Liver (tissue), 9 donors: ENCODE results near the gene METTL21C. TPM values are rescaled to one million over a fixed set of nuclear protein-coding genes. Genes with fewer than 3 reads are reported as not detected.

ENCODE experiments used
- DNase-seq: peaks from one replicate; pipeline ENCODE4 v3.0.0-alpha.2; 2017; ENCODE audit warnings: low spot score
- H3K27ac ChIP-seq, 2 donors: one replicate each; pipeline ENCODE4 v1.7.0; 2013; ENCODE audit warnings: inconsistent platforms in 2 of 2, low read length in 2 of 2, control low read depth in 1 of 2, low read depth in 1 of 2, mild to moderate bottlenecking in 1 of 2
- H3K27me3 ChIP-seq, 4 donors: one replicate each; pipeline versions ENCODE4 v1.6.1 to v1.7.0; 2013; ENCODE audit warnings: low read length in 3 of 4, inconsistent platforms in 1 of 4, mild to moderate bottlenecking in 1 of 4, moderate library complexity in 1 of 4; ENCODE audit not compliant: control insufficient read depth in 4 of 4, insufficient read depth in 4 of 4
- H3K36me3 ChIP-seq, 4 donors: one replicate each; pipeline versions ENCODE4 v1.6.1 to v1.7.0; 2013; ENCODE audit warnings: low read length in 3 of 4, mild to moderate bottlenecking in 3 of 4, low read depth in 1 of 4, moderate library complexity in 1 of 4; ENCODE audit not compliant: control insufficient read depth in 4 of 4, insufficient read depth in 3 of 4
- H3K4me1 ChIP-seq, 4 donors: one replicate each; pipeline versions ENCODE4 v1.6.1 to v1.7.0; 2013; ENCODE audit warnings: low read length in 3 of 4, mild to moderate bottlenecking in 3 of 4, moderate library complexity in 1 of 4; ENCODE audit not compliant: control insufficient read depth in 4 of 4, insufficient read depth in 4 of 4
- H3K4me3 ChIP-seq, 3 donors: one replicate each; pipeline versions ENCODE4 v1.6.1 to v1.7.0; 2013; ENCODE audit warnings: low read length in 3 of 3, control low read depth in 1 of 3, low read depth in 1 of 3, mild to moderate bottlenecking in 1 of 3
- H3K9ac ChIP-seq, 2 donors: one replicate each; pipeline ENCODE4 v1.7.0; 2013; ENCODE audit warnings: low read length in 2 of 2, mild to moderate bottlenecking in 2 of 2, moderate library complexity in 2 of 2, control low read depth in 1 of 2, low read depth in 1 of 2
- H3K9me3 ChIP-seq, 4 donors: one replicate each; pipeline versions ENCODE4 v1.6.1 to v1.7.0; 2013; ENCODE audit warnings: low read length in 3 of 4; ENCODE audit not compliant: control insufficient read depth in 4 of 4
- CTCF ChIP-seq: fragments of 150-350 bp; IDR thresholded peaks from 2 replicates; pipeline ENCODE4 v1.5.1; 2017; ENCODE audit warnings: improper control_type of control experiment, low read depth, low read length; ENCODE audit not compliant: missing input control
- EGR1 ChIP-seq, 2 donors: IDR thresholded peaks; 2 replicates each; pipeline ENCODE4 v1.6.1; 2016 to 2018; ENCODE audit warnings: antibody characterized with exemption in 2 of 2, low read depth in 2 of 2
- FOXA2 ChIP-seq: IDR thresholded peaks from 2 replicates; pipeline ENCODE4 v1.6.1; 2016; ENCODE audit warnings: antibody characterized with exemption
- HNF4A ChIP-seq, 2 donors: conservative IDR thresholded peaks; 2 replicates each; pipeline ENCODE4 v1.6.1; 2016; ENCODE audit warnings: antibody characterized with exemption in 2 of 2, mild to moderate bottlenecking in 2 of 2
- HNF4G ChIP-seq: IDR thresholded peaks from 2 replicates; pipeline ENCODE4 v1.6.1; 2016; ENCODE audit warnings: antibody characterized with exemption
- JUND ChIP-seq, 2 donors: IDR thresholded peaks; 2 replicates each; pipeline ENCODE4 v1.6.1; 2016; ENCODE audit warnings: antibody characterized with exemption in 2 of 2
- RAD21 ChIP-seq, 2 donors: IDR thresholded peaks; 2 replicates each; pipeline ENCODE4 v1.6.1; 2016; ENCODE audit warnings: antibody characterized with exemption in 2 of 2, mild to moderate bottlenecking in 2 of 2
- RXRA ChIP-seq, 2 donors: IDR thresholded peaks; 2 replicates each; pipeline ENCODE4 v1.6.1; 2017 to 2018; ENCODE audit warnings: antibody characterized with exemption in 2 of 2, mild to moderate bottlenecking in 1 of 2
- YY1 ChIP-seq: IDR thresholded peaks from 2 replicates; pipeline ENCODE4 v1.6.1; 2016; ENCODE audit warnings: antibody characterized with exemption, mild to moderate bottlenecking
- ZBTB33 ChIP-seq: IDR thresholded peaks from 2 replicates; pipeline ENCODE4 v1.6.1; 2016; ENCODE audit warnings: antibody characterized with exemption
- WGBS: extraction: QIAGEN DNeasy Blood & Tissue Kit; methylation state at CpG from one replicate; pipeline ENCODE4 v1.1.7; 2013; 5-methylcytosine and 5-hydroxymethylcytosine counted together
- polyA plus RNA-seq, 2 donors: library from polyadenylated mRNA; stranded (reverse) in 1 of 2; unstranded in 1 of 2; fragments of 200-250 nt in 1 of 2; fragments of >200 nt in 1 of 2; fragmentation: Nextera tagmentation in 1 of 2; extraction: Ambion mirVana in 1 of 2; gene quantifications; one replicate each; pipeline versions ENCODE4 v1.2.1 to v1.2.3, GENCODE V29; 2013 to 2015
- total RNA-seq, 2 donors: library from RNA; depleted of rRNA; stranded (reverse); fragments of >200 nt; gene quantifications; one replicate each; pipeline ENCODE4 v1.2.3, GENCODE V29; 2014
- donor health status: healthy.
- donor health status: healthy.
- donor health status: healthy.
- donor health status: healthy.
- donor health status: healthy.

METTL21C gene
- total and polyA plus RNA-seq, 4 donors: 0.09 TPM; not detected in 3

- Histone ChIP-seq H3K9ac (no peak overlapping the region), H3K4me3 (no peak overlapping the region), H3K27me3 (no peaks in the 10 kb centered on the region), H3K27ac (no peak overlapping the region), H3K4me1 (no peaks in the 10 kb centered on the region), H3K9me3 (peaks cover 12 to 50% (median 36%) of the 10 kb centered on the region in 4 donors), H3K36me3 (no peaks in the 10 kb centered on the region)
- no peak for DNase-seq
- 40% methylated on average over 1 of the region's 1 CpG for WGBS
- no peak for TF ChIP-seq ZBTB33
Measured at GRCh38 chr13:102742101-102742500, 47.3 kb upstream of the METTL21C start.

- no peak overlapping the region for H3K27ac ChIP-seq
- peaks cover 0 to 1% (median under 1%) of the 10 kb centered on the region in 4 donors for H3K4me1 ChIP-seq
- WGBS: 49% methylated on average over 8 of the region's 8 CpGs
- no peak overlapping the region for H3K4me3 ChIP-seq
- H3K27me3 ChIP-seq: no peaks in the 10 kb centered on the region
- H3K36me3 ChIP-seq: no peaks in the 10 kb centered on the region
- no peak for DNase-seq
- TF ChIP-seq RXRA (IDR thresholded peaks at IDR 0.05): no peak
- no peak for TF ChIP-seq FOXA2
- TF ChIP-seq CTCF: no peak
- TF ChIP-seq RAD21 (IDR thresholded peaks at IDR 0.05): no peak
- no peak for TF ChIP-seq HNF4A (conservative IDR thresholded peaks at IDR 0.05)
- TF ChIP-seq EGR1 (IDR thresholded peaks at IDR 0.05; ENCODE audit: low read depth in 2 of 2): no peak
- peaks cover 0 to 21% (median 5%) of the 10 kb centered on the region in 4 donors for H3K9me3 ChIP-seq
- H3K9ac ChIP-seq: no peak overlapping the region
Measured at GRCh38 chr13:102729560-102730270, 34.9 kb upstream of the METTL21C start.

GRCh38 chr13:102726430-102726829, 31.6 kb upstream of the METTL21C start:
- TF ChIP-seq RXRA (IDR thresholded peaks at IDR 0.05) (no peak), JUND (IDR thresholded peaks at IDR 0.05) (no peak), EGR1 (IDR thresholded peaks at IDR 0.05; ENCODE audit: low read depth in 2 of 2) (no peak), HNF4G (no peak), RAD21 (IDR thresholded peaks at IDR 0.05) (peak in 1 of 2 donors; percentile 26), FOXA2 (no peak), YY1 (no peak)
- DNase-seq: no peak
- Histone ChIP-seq H3K9me3 (peaks cover 0 to 7% (median under 1%) of the 10 kb centered on the region in 4 donors), H3K4me3 (no peak overlapping the region), H3K4me1 (peaks cover 0 to 3% (median 1%) of the 10 kb centered on the region in 4 donors), H3K9ac (no peak overlapping the region), H3K27me3 (no peaks in the 10 kb centered on the region), H3K36me3 (no peaks in the 10 kb centered on the region), H3K27ac (no peak overlapping the region)
- WGBS: 76% methylated on average over 2 of the region's 2 CpGs
